OCI-LY1 (cell line): Measurements from ENCODE around the gene WNK2.

Source experiments
- CTCF ChIP-seq: fragments of 200-600 bp; sonication (generic), shearing (Covaris generic); IDR thresholded peaks from 2 replicates; pipeline ENCODE4 v1.5.1; 2017; ENCODE audit warnings: mild to moderate bottlenecking, antibody characterized with exemption, low read length, moderate library complexity, mixed read lengths
- EZH2 ChIP-seq: fragments of 200-600 bp; sonication (generic), shearing (Covaris generic); IDR thresholded peaks from 2 replicates; pipeline ENCODE4 v1.8.0; 2017; ENCODE audit warnings: borderline replicate concordance, mixed run types, mild to moderate bottlenecking, antibody characterized with exemption, low read length, moderate library complexity, mixed read lengths

- TF ChIP-seq CTCF (no peak), EZH2 (no peak)
These were observed 17.2 kb upstream of the WNK2 start for GRCh38 chr9:93166699-93167098.
